Adrenal gland (tissue), 12 donors: ENCODE measurements around the gene CENPP. TPM values are rescaled to one million over a fixed set of nuclear protein-coding genes. Genes with fewer than 3 reads are reported as not detected.
"Not testable (repeated sequence)": the region's sequence is repeated elsewhere in the genome, so short reads cannot be mapped to it uniquely, and the experiment has no call there.

Experiments used
- DNase-seq, 7 donors: peaks; one replicate each; pipeline ENCODE4 v3.0.0-alpha.2; 2019 to 2020
- H3K27ac ChIP-seq, 5 donors: fragments of 200-600 bp; sonication (generic) in 4 of 5; 1 replicate in 3 of 5; 2 replicates in 2 of 5; pipeline versions ENCODE4 v1.5.1 to v1.8.0; 2016 to 2020; ENCODE audit warnings: mild to moderate bottlenecking in 1 of 5
- H3K27me3 ChIP-seq: fragments of 200-600 bp; 2 replicates; pipeline ENCODE4 v1.8.0; 2021
- H3K36me3 ChIP-seq, 2 donors: fragments of 200-600 bp; replicated peaks in 1 of 2; 1 replicate in 1 of 2; 2 replicates in 1 of 2; pipeline versions ENCODE4 v1.5.1 to v1.8.0; 2018 to 2022
- H3K4me1 ChIP-seq, 2 donors: fragments of 200-600 bp; replicated peaks in 1 of 2; 1 replicate in 1 of 2; 2 replicates in 1 of 2; pipeline versions ENCODE4 v1.5.1 to v1.8.0; 2018 to 2021
- H3K4me3 ChIP-seq, 4 donors: fragments of 200-600 bp; sonication (generic) in 3 of 4; one replicate each; pipeline ENCODE4 v1.5.1; 2016 to 2018
- H3K9me3 ChIP-seq, 3 donors: fragments of 200-600 bp; sonication (generic) in 1 of 3; replicated peaks in 1 of 3; 1 replicate in 2 of 3; 2 replicates in 1 of 3; pipeline versions ENCODE4 v1.5.1 to v1.8.0; 2016 to 2021
- POLR2A ChIP-seq, 2 donors: fragments of 450-650 bp; IDR thresholded peaks; one replicate each; pipeline ENCODE4 v1.6.1; 2017; ENCODE audit warnings: antibody characterized with exemption in 2 of 2, mild to moderate bottlenecking in 2 of 2, moderate library complexity in 1 of 2
- WGBS, 4 donors: extraction: QIAGEN DNeasy Blood & Tissue Kit in 2 of 4; methylation state at CpG; one replicate each; pipeline versions ENCODE4 v1.1.5 to v1.1.7; 2013 to 2017; 5-methylcytosine and 5-hydroxymethylcytosine counted together
- intact Hi-C, 2 donors: fragments of 100-400 bp; cut with DNase I; formaldehyde crosslinking; loops; one replicate each; pipeline versions ENCODE4 v1.14.1 to v1.15.0; 2022 to 2023
- polyA plus RNA-seq, 3 donors: library from polyadenylated mRNA; stranded (reverse); fragments of 200-250 nt in 2 of 3; fragments of 350-450 nt in 1 of 3; fragmentation: Illumina TruSeq in 1 of 3; extraction: RNeasy Lipid Tissue Mini Kit (QIAGEN cat#74804) in 1 of 3; gene quantifications; one replicate each; pipeline ENCODE4 v1.2.3, GENCODE V29; 2013 to 2014
- total RNA-seq, 9 donors: library from RNA; depleted of rRNA in 4 of 9; stranded (reverse); fragments of >200 nt in 4 of 9; fragments of 120-200 nt in 1 of 9; fragmentation: NEBNext Ultra II Directional in 1 of 9; extraction: Animal tissue kit (Norgen Biotek cat#: 25700) in 1 of 9; gene quantifications; one replicate each; pipeline versions ENCODE4 v1.1.0 to v1.2.4, GENCODE V29; 2013 to 2023
- TF ChIP-seq, protein P1 (sequence below), 6 experiments: fragments of 450-650 bp in 4 of 6; fragments of 200-600 bp in 2 of 6; sonication (generic) in 1 of 6; IDR thresholded peaks; 1 replicate in 5 of 6; 2 replicates in 1 of 6; pipeline versions ENCODE4 v1.5.1 to v1.8.0; 2016 to 2021; ENCODE audit warnings: antibody characterized with exemption in 6 of 6, mild to moderate bottlenecking in 2 of 6, moderate library complexity in 1 of 6
- donor health status: healthy with polysubstance abuse.
- donor health status: Bipolar disorder and iron deficiency.
- donor health status: DM: yes; HTN: yes; CAD: no.
- donor health status: DM: no; HTN: no; CAD: no.
- donor health status: DM: no; HTN: no; CAD: no.
- donor health status: DM: yes; HTN: yes; CAD: no.

CENPP gene
- total and polyA plus RNA-seq, 12 donors, result 1.1 to 14.0 (median 3.1) TPM

DNA sequence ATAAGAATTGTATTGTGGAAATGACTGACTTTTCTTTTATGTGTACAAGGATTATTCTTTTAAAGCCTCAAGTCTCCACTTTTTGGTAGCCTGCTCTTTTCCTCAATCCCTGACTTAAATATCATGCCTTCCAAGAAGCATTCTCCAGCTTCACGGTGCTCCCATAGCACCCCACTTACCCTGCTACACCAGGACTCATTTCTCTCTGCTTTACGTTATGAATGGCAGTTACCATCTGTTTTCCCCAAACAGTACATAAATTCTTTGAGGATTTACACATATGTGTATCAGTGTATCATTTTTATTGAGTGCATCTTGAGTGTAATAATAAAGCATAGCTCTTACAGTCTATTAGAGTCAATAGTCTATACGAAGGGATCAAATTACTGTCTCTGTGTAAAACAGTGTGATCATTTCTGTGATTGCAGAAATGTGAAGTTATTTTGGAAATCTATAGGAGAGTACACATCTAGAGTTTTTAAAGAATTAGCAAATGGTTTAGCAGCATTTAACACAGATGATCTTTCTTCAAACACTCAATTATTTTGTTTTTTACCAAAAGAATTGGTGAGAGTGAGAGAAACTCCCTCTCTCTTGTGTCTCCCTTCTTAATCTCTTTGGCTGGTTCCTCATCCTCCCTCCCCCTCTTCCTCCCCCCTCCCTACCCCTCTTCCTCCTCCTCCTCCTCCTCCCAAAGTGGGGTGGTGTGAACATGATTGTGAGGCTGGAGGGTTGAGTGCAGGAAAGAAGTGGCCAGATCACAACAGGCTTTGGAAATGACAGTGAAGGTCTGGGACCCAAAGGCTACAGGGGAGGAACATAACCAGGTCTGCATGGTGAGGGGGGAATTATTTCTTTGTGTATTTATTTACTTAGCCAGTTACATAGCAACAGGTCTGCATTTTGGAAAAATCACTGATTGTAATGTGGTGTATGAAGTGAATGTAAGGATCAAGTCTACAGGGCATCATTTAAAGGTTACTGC, 237.7 kb downstream of the CENPP start:
- intact Hi-C loops, result no loop called here
- H3K27ac ChIP-seq, result no peak overlapping the region
- H3K27me3 ChIP-seq, result no peaks in the 10 kb centered on the region
- H3K4me3 ChIP-seq, result no peak overlapping the region
- H3K36me3 ChIP-seq, result no peaks in the 10 kb centered on the region
- DNase-seq, result no peak
- H3K4me1 ChIP-seq, result no peaks in the 10 kb centered on the region
- no peaks in the 10 kb centered on the region for H3K9me3 ChIP-seq
- 80 to 94% (median 88%) methylated on average over 3 of the region's 3 CpGs for WGBS, 4 donors
- no peak for TF ChIP-seq POLR2A (IDR thresholded peaks at IDR 0.05)
- TF ChIP-seq, protein P1, sequence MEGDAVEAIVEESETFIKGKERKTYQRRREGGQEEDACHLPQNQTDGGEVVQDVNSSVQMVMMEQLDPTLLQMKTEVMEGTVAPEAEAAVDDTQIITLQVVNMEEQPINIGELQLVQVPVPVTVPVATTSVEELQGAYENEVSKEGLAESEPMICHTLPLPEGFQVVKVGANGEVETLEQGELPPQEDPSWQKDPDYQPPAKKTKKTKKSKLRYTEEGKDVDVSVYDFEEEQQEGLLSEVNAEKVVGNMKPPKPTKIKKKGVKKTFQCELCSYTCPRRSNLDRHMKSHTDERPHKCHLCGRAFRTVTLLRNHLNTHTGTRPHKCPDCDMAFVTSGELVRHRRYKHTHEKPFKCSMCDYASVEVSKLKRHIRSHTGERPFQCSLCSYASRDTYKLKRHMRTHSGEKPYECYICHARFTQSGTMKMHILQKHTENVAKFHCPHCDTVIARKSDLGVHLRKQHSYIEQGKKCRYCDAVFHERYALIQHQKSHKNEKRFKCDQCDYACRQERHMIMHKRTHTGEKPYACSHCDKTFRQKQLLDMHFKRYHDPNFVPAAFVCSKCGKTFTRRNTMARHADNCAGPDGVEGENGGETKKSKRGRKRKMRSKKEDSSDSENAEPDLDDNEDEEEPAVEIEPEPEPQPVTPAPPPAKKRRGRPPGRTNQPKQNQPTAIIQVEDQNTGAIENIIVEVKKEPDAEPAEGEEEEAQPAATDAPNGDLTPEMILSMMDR (IDR thresholded peaks at IDR 0.05), result no peak

DNA sequence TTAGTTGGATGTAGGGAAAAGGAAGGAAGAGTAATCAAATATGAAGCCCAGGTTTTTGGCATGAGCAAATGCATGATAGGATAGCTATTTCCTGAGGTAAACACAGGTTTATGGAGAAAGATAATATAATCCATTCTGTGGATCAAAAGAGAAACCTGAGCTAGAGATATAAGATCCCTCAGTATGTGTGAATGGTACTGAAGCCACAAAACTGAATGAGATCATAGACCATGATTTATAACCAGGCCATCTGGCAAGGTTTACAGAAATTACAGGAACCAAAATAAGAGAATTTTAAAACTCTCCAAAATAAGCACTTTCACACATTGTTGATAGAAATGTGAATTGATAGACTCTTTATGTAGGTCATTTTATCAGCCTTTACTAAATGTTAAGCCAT, 238.8 kb downstream of the CENPP start:
- H3K4me1 ChIP-seq, result no peaks in the 10 kb centered on the region
- TF ChIP-seq, protein P1 (IDR thresholded peaks at IDR 0.05), result no peak
- TF ChIP-seq POLR2A (IDR thresholded peaks at IDR 0.05), result no peak
- no peaks in the 10 kb centered on the region for H3K9me3 ChIP-seq
- intact Hi-C loops, result no loop called here
- H3K27ac ChIP-seq, result no peak overlapping the region
- no peaks in the 10 kb centered on the region for H3K27me3 ChIP-seq
- H3K4me3 ChIP-seq, result no peak overlapping the region
- no peaks in the 10 kb centered on the region for H3K36me3 ChIP-seq
- DNase-seq, result no peak

DNA sequence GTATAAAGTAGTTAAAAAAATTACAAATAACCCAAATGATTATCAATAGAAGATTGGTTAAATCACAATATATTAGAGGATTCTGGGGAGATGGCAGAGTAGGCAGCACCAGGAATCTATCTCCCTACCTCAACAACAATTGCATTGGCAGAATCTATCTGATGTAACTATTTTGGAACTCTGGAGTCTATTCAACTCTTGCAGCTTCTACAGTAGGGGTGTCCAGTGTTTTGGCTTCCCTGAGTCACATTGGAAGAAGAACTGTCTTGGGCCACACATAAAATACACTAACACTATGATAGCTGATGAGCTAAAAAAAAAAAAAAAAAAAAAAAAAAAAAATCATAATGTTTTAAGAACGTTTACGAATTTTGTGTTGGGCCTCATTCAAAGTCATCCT, 239.2 kb downstream of the CENPP start:
- Histone ChIP-seq H3K36me3 (no peaks in the 10 kb centered on the region), H3K27ac (no peak overlapping the region), H3K4me3 (no peak overlapping the region), H3K9me3 (no peaks in the 10 kb centered on the region), H3K27me3 (no peaks in the 10 kb centered on the region), H3K4me1 (no peaks in the 10 kb centered on the region)
- TF ChIP-seq POLR2A (IDR thresholded peaks at IDR 0.05), result no peak
- TF ChIP-seq, protein P1 (IDR thresholded peaks at IDR 0.05), result no peak
- intact Hi-C loops, result no loop called here
- DNase-seq, result no peak
- 74 to 87% (median 80%) methylated on average over 2 of the region's 2 CpGs for WGBS, 4 donors

DNA sequence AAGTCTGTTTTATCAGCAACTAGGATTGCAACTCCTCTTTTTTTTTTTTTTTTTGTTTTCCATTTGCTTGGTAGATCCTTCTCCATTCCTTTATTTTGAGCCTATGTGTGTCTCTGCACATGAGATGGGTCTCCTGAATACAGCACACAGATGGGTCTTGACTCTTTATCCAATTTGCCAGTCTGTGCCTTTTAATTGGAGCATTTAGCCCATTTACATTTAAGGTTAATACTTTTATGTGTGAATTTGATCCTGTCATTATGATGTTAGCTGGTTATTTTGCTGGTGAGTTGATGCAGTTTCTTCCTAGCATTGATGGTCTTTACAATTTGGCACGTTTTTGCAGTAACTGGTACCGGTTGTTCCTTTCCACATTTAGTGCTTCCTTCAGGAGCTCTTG, 246.1 kb downstream of the CENPP start:
- H3K36me3 ChIP-seq, H3K4me3 ChIP-seq, H3K9me3 ChIP-seq, DNase-seq, intact Hi-C loops, H3K27ac ChIP-seq, H3K27me3 ChIP-seq, H3K4me1 ChIP-seq: not testable (repeated sequence)
- 88 to 100% (median 95%) methylated on average over 2 of the region's 2 CpGs for WGBS, 4 donors

DNA sequence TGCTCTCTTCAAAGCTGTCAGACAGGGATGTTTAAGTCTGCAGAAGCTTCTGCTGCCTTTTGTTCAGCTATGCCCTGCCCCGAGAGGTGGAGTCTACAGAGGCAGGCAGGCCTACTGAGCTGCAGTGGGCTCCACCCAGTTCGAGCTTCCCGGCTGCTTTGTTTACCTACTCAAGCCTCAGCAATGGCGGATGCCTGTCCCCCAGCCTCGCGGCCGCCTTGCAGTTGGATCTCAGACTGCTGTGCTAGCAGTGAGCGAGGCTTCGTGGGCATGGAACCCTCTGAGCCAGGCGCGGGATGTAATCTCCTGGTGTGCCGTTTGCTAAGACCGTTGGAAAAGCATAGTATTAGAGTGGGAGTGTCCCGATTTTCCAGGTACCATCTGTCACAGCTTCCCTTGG, 247.9 kb downstream of the CENPP start:
- H3K9me3 ChIP-seq, H3K27ac ChIP-seq, H3K36me3 ChIP-seq, H3K4me1 ChIP-seq, intact Hi-C loops, DNase-seq, H3K4me3 ChIP-seq, H3K27me3 ChIP-seq: not testable (repeated sequence)
- WGBS, 4 donors, result 95 to 100% (median 95%) methylated on average over 2 to 14 of the region's 14 CpGs
